OCI-LY3 (cell line): ENCODE results near the gene FBN3.

Experiments
- H2AFZ ChIP-seq: fragments of 200-600, 300-600 bp; shearing (Covaris generic); 2 replicates; pipeline ENCODE4 v1.6.0; 2014; ENCODE audit warnings: antibody characterized with exemption, low read depth, low read length
- H3K27ac ChIP-seq: fragments of 200-600, 300-600 bp; sonication (generic); 2 replicates; pipeline ENCODE4 v1.5.1; 2014; ENCODE audit warnings: mild to moderate bottlenecking, low read length, moderate library complexity, mixed read lengths
- H3K27me3 ChIP-seq: fragments of 200-600, 300-600 bp; sonication (generic); 2 replicates; pipeline ENCODE4 v1.6.1; 2014; ENCODE audit warnings: low read depth, low read length, mixed read lengths
- H3K36me3 ChIP-seq: fragments of 200-600, 300-600 bp; sonication (generic); replicated peaks from 2 replicates; pipeline ENCODE3; 2014; ENCODE audit warnings: low read depth, low read length, mixed read lengths
- H3K4me1 ChIP-seq: fragments of 300-600, 200-600 bp; sonication (generic); 2 replicates; pipeline ENCODE4 v1.6.1; 2014; ENCODE audit warnings: low read length, mixed read lengths
- H3K4me2 ChIP-seq: fragments of 200-600, 300-600 bp; sonication (generic); 2 replicates; pipeline ENCODE4 v1.6.1; 2014; ENCODE audit warnings: low read length, mixed read lengths
- H3K4me3 ChIP-seq: fragments of 300-600, 200-600 bp; sonication (generic); 2 replicates; pipeline ENCODE4 v1.5.1; 2014; ENCODE audit warnings: antibody characterized with exemption, mild to moderate bottlenecking, low read length, moderate library complexity
- H3K79me2 ChIP-seq: fragments of 300-600, 200-600 bp; shearing (Covaris generic); 2 replicates; pipeline ENCODE4 v1.6.1; 2014; ENCODE audit warnings: mild to moderate bottlenecking, low read length, mixed read lengths
- H3K9ac ChIP-seq: fragments of 300-600, 200-600 bp; shearing (Covaris generic); 2 replicates; pipeline ENCODE4 v1.6.0; 2014; ENCODE audit warnings: mild to moderate bottlenecking, low read length, moderate library complexity
- H3K9me3 ChIP-seq: fragments of 200-600, 300-600 bp; shearing (Covaris generic); 2 replicates; pipeline ENCODE4 v1.6.1; 2014; ENCODE audit warnings: low read length, mixed read lengths; ENCODE audit not compliant: insufficient read depth
- H4K20me1 ChIP-seq: fragments of 200-600, 300-600 bp; sonication (generic); 2 replicates; pipeline ENCODE4 v1.6.1; 2016; ENCODE audit warnings: low read length, mixed read lengths; ENCODE audit not compliant: insufficient read depth
- CTCF ChIP-seq: fragments of 200-600, 300-600 bp; sonication (generic); IDR thresholded peaks from 2 replicates; pipeline ENCODE4 v1.5.1; 2014; ENCODE audit warnings: antibody characterized with exemption, low read length, low read depth
- EZH2phosphoT487 ChIP-seq: fragments of 200-600 bp; shearing (Covaris generic); IDR thresholded peaks from 2 replicates; pipeline ENCODE4 v1.6.1; 2018; ENCODE audit warnings: antibody characterized with exemption, mixed run types, low read depth

Gene FBN3

DNA sequence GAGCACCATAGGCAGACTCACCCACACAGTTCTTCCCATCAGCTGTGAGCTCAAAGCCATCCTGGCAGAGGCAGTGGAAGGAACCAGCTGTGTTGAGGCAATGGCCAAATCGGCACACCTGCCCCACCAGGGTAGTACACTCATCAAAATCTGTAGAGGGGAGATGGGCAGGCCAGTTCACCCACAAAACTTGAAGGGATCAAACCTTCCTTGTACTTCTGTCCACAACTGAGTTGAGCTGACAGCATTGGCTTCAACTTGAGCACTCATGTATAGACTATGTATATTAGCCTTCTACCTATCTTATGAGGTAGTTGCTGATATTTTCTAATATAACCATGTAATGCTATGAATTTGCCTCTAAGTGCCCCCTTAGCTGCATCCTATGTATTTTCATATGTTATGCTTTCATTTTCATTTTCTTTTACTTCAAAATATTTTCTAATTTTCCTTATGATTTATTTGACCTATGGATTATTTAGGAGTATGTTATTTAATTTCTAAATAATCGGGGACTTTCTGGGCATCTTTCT, 54.0 kb downstream of the FBN3 start:
- H4K20me1 ChIP-seq: no peaks in the 10 kb centered on the region
- H3K4me2 ChIP-seq: no peak overlapping the region
- H3K9me3 ChIP-seq: peaks cover 26% of the 10 kb centered on the region
- no peak overlapping the region for H3K4me3 ChIP-seq
- H3K27me3 ChIP-seq: peaks cover 5% of the 10 kb centered on the region; the same call in 1 of the 2 replicates
- no peak overlapping the region for H2AFZ ChIP-seq
- no peak for TF ChIP-seq EZH2phosphoT487
- no peaks in the 10 kb centered on the region for H3K79me2 ChIP-seq
- no peaks in the 10 kb centered on the region for H3K36me3 ChIP-seq
- no peak overlapping the region for H3K9ac ChIP-seq
- no peak overlapping the region for H3K27ac ChIP-seq
- H3K4me1 ChIP-seq: no peaks in the 10 kb centered on the region

DNA sequence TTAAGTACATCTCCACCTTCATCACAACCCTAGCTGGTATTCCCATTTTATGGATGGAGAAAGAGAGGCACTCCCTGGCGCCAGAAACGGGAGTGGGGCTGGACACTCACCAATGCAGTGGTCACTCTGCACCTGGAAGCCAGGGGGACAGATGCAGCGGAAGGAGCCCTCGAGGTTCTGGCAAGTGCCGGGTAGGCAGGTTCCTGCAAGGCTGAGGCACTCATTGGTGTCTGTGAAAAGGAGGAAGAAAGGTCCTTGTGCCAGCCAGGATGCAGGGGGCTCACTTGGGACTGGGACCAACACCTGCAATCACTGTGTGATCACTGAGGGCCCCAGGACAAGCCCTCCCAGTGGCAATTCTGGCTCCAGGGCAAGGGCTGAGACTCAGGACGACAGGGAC, 55.1 kb downstream of the FBN3 start:
- Histone ChIP-seq H3K4me1 (no peaks in the 10 kb centered on the region), H2AFZ (no peak overlapping the region), H3K9me3 (peaks cover 26% of the 10 kb centered on the region), H3K27me3 (peaks cover 5% of the 10 kb centered on the region; the same call in 1 of the 2 replicates), H3K4me2 (no peak overlapping the region), H3K4me3 (no peak overlapping the region), H3K79me2 (no peaks in the 10 kb centered on the region), H3K36me3 (no peaks in the 10 kb centered on the region), H4K20me1 (no peaks in the 10 kb centered on the region), H3K27ac (no peak overlapping the region), H3K9ac (no peak overlapping the region)
- TF ChIP-seq CTCF (no peak), EZH2phosphoT487 (no peak)

DNA sequence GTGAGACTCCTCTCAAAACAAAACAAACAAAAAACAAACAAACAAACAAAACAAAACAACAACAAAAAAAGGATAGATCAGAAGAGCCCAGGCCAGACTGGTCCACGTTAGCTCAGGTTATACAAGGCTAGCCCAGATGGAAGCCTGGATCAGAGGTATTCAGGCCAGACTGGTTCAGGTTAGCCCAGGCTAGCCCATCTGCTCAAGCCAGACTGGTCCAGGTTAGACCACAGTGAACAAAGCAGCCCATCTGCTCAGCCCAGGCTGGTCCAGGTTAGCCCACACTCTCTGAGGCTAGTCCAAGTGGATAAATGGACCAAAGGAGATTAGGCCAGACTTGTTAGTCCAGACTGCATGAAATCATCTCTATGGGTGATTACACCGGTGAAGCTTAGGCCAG, 55.7 kb downstream of the FBN3 start:
- Histone ChIP-seq H3K4me2 (no peak overlapping the region), H2AFZ (no peak overlapping the region), H3K4me3 (no peak overlapping the region), H3K27me3 (peaks cover 5% of the 10 kb centered on the region; the same call in 1 of the 2 replicates), H3K36me3 (no peaks in the 10 kb centered on the region), H3K9ac (no peak overlapping the region), H3K4me1 (no peaks in the 10 kb centered on the region), H4K20me1 (no peaks in the 10 kb centered on the region), H3K9me3 (peaks cover 26% of the 10 kb centered on the region), H3K27ac (no peak overlapping the region), H3K79me2 (no peaks in the 10 kb centered on the region)
- no peak for TF ChIP-seq EZH2phosphoT487
- no peak for TF ChIP-seq CTCF

DNA sequence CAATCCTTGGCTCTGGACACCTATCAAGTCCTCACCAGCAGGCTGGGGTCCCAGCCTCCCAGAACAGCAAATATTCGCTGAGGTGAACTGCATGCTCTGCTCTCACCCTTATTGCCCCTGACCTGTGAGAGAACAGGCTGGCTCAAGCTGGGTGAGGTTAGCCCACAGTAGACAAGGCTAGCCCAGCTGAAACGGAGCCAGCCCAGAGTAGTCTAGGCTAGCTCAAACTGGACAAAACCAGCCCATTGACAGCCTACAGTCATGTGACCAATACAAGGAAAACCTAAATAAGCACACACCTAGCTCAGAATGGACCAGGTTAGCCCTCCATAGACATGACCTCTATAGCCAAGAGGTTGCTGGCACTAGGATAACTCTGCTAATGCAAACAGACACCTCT, 58.4 kb downstream of the FBN3 start:
- Histone ChIP-seq H2AFZ (no peak overlapping the region), H3K79me2 (no peaks in the 10 kb centered on the region), H3K4me1 (no peaks in the 10 kb centered on the region), H3K9me3 (peaks cover 9% of the 10 kb centered on the region), H3K4me2 (no peak overlapping the region), H3K4me3 (no peak overlapping the region), H3K27me3 (no peaks in the 10 kb centered on the region), H3K36me3 (no peaks in the 10 kb centered on the region), H3K9ac (no peak overlapping the region), H3K27ac (no peak overlapping the region), H4K20me1 (no peaks in the 10 kb centered on the region)
- no peak for TF ChIP-seq EZH2phosphoT487
- TF ChIP-seq CTCF: no peak
